ENCODE results near the gene RBBP4. TPM values are rescaled to one million over a fixed set of nuclear protein-coding genes. Genes with fewer than 3 reads are reported as not detected.
"Not testable (repeated sequence)": the region's sequence is repeated elsewhere in the genome, so short reads cannot be mapped to it uniquely, and the experiment has no call there.

RBBP4 gene
- total RNA-seq, 5 donors from 2014 or later (not counting 1 experiment from before 2014, with no cell fraction given) = 150 to 162 (median 158) TPM

DNA sequence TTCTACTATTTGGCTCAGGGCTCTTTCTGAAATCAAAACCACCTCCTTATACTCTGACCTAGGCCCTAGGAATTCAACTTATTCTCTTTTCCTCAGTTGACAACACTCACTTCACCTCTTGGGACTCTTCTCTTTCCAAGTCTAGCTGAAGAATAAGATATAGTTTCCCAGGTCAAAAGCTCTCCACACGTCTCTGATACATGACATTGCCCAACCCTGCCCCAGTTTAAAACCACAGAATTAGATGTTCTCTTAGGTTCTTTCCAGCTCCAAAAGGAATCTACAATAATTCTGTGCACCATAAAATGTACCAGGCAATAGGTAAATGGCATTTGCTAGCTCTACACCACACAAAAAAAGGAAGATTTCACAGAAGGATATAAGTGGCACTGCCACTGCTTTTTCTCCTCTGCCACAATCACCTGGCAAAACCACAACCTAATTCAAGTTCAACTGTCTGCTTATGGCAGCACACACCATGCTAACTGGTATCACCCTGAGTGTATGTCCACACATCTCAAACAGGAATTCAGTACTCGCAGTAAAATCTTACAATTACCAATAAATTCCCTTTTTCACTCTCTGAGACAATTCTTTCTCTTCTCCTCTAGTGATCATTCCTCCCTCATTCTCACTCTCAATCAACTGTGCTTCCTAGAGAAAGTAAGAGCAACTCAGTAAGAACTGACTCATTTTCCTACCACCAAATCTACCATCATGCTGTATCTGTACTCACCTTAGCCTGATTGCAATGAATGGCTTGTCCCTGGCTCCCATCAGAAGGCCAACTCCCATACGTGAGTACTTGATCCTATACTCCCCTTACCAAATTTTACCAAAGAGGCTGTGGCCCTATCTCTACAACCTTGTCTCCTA, 28.0 kb upstream of the RBBP4 start:
- ChIA-PET POLR2A (no interaction called here), CTCF (interaction anchor here in 1 of 2 donors (0.6 kb wide), 1 partner anchor 86 kb away, joined by 8 read pairs; no protein-coding TSS in a partner anchor)
- Mint-ChIP-seq H3K27ac (peak overlapping the region; percentile 25 to 56), H3K36me3 (peaks cover 39% of the 10 kb centered on the region), H3K9me3 (no peaks in the 10 kb centered on the region), H3K27me3 (no peaks in the 10 kb centered on the region), H3K4me3 (no peak overlapping the region), H3K4me1 (peaks cover 26 to 30% (median 26%) of the 10 kb centered on the region in 3 donors)
- Histone ChIP-seq H3K4me1 (ENCODE audit: control insufficient read depth in 1 of 2, extremely low read depth in 1 of 2, insufficient read depth in 2 of 2, low read length in 2 of 2) (peaks cover 0 to 13% of the 10 kb centered on the region in 2 experiments), H3K27me3 (replicated peaks in 1 of 2; ENCODE audit: control insufficient read depth in 2 of 2, extremely low read depth in 1 of 2, insufficient read depth in 2 of 2, low read length in 1 of 2) (no peaks in the 10 kb centered on the region), H3K4me3 (ENCODE audit: control insufficient read depth in 1 of 2, extremely low read depth in 1 of 2, low read length in 1 of 2) (no peak overlapping the region), H3K9me3 (no peaks in the 10 kb centered on the region), H3K27ac (ENCODE audit: low read length) (no peak overlapping the region), H3K36me3 (ENCODE audit: control insufficient read depth in 2 of 2, extremely low read depth in 1 of 2, insufficient read depth in 1 of 2, low read length in 1 of 2) (peaks cover 0 to 13% of the 10 kb centered on the region in 2 donors)
- peak in 1 of 35 experiments; percentile 8 for DNase-seq
- no peak for ATAC-seq (replicated peaks in 1 of 4)
- WGBS (ENCODE audit: insufficient coverage) = 44% methylated on average over 2 of the region's 3 CpGs

DNA sequence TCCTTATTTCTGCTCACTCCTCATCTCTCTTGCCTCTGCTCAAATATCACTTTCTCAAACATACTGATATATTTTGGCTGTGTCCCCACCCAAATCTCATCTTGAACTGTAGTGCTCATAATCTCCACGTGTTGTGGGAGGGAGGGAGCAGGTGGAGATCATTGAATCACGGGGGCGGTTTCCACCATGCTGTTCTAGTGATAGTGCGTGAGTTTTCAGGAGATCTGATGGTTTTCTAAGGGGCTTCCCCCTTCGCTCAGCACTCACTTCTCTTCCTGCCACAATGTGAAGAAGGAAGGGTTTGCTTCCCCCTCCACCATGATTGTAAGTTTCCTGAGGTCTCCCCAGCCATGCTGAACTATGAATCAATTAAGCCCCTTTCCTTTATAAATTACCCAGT, 27.2 kb upstream of the RBBP4 start:
- H3K36me3 ChIP-seq (ENCODE audit: control insufficient read depth in 2 of 2, extremely low read depth in 1 of 2, insufficient read depth in 1 of 2, low read length in 1 of 2) = peaks cover 0 to 13% of the 10 kb centered on the region in 2 donors
- H3K27me3 Mint-ChIP-seq = no peaks in the 10 kb centered on the region
- H3K4me3 Mint-ChIP-seq = no peak overlapping the region
- no peak overlapping the region for H3K27ac ChIP-seq (ENCODE audit: low read length)
- peaks cover 0 to 19% of the 10 kb centered on the region in 2 experiments for H3K4me1 ChIP-seq (ENCODE audit: control insufficient read depth in 1 of 2, extremely low read depth in 1 of 2, insufficient read depth in 2 of 2, low read length in 2 of 2)
- H3K4me1 Mint-ChIP-seq = peaks cover 26 to 30% (median 26%) of the 10 kb centered on the region in 3 donors
- H3K9me3 Mint-ChIP-seq = no peaks in the 10 kb centered on the region
- H3K9me3 ChIP-seq = no peaks in the 10 kb centered on the region
- ATAC-seq (replicated peaks in 1 of 4) (peak in 2 of 4 experiments; percentile 51 to 57), DNase-seq (peak in 6 of 35 experiments; percentile 2 to 27 (median 11))
- H3K36me3 Mint-ChIP-seq = peaks cover 39% of the 10 kb centered on the region
- peak overlapping the region; percentile 25 to 56 for H3K27ac Mint-ChIP-seq
- no CpG with 5 or more reads among the region's 5 CpGs for WGBS (ENCODE audit: insufficient coverage)
- no peak overlapping the region for H3K4me3 ChIP-seq (ENCODE audit: control insufficient read depth in 1 of 2, extremely low read depth in 1 of 2, low read length in 1 of 2)
- ChIA-PET POLR2A (no interaction called here), CTCF (no interaction called here)
- no peaks in the 10 kb centered on the region for H3K27me3 ChIP-seq (replicated peaks in 1 of 2; ENCODE audit: control insufficient read depth in 2 of 2, extremely low read depth in 1 of 2, insufficient read depth in 2 of 2, low read length in 1 of 2)

DNA sequence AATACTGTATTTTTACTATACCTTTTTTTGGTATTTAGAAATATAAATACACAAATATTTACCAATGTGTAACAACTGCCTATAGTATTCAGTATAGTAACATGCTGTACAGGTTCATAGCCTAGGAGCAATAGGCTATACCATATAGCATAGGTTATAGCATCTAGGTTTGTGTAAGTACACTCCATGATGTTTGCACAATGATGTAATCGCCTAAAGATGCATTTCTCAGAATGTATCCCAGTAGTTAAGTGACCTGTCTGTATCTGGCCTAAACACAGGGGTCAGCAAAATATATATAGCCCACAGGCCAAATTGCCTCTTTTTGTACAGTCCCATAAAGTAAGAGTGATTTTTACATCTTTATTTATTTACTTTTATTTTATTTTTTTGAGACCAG, 24.8 kb upstream of the RBBP4 start:
- POLR2A ChIA-PET = interaction anchor here in 1 of 2 donors (0.7 kb wide), 1 partner anchor 1885 kb away, joined by 3 read pairs; no protein-coding TSS in a partner anchor
- Histone ChIP-seq H3K27ac (ENCODE audit: low read length) (no peak overlapping the region), H3K4me1 (ENCODE audit: control insufficient read depth in 1 of 2, extremely low read depth in 1 of 2, insufficient read depth in 2 of 2, low read length in 2 of 2) (peaks cover 0 to 19% of the 10 kb centered on the region in 2 experiments)

DNA sequence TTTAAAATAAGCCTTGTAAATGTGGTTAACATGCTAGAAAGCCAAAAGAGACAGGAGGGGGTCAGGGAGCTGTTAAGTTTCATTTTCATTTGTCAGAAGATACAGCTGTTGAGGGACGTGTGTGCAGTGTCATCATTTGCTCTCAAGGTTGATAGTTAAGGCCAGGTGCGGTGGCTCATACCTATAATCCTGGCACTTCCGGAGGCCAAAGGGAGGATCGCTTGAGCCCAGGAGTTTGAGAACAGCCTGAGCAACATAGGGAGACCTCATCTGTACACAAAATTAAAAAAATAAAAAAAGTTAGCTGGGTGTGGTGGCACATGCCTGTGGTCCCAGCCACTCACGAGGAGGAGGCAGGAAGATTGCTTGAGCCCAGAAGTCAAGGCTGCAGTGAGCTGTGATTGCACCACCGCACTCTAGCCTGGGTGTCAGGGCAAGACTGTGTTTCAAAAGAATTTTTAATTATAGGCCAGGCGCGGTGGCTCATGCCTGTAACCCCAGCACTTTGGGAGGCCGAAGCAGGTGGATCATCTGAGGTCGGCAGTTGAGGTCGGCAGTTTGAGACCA, 23.3 kb upstream of the RBBP4 start:
- peaks cover 0 to 19% of the 10 kb centered on the region in 2 experiments for H3K4me1 ChIP-seq (ENCODE audit: control insufficient read depth in 1 of 2, extremely low read depth in 1 of 2, insufficient read depth in 2 of 2, low read length in 2 of 2)
- ATAC-seq (replicated peaks in 1 of 4) (peak; percentile 30 to 74 (median 48)), DNase-seq (peak in 22 of 35 experiments; percentile 5 to 57 (median 19))
- H3K27ac Mint-ChIP-seq = peak overlapping the region; percentile 61 to 80
- ChIA-PET POLR2A (no interaction called here), CTCF (no interaction called here)
- H3K27ac ChIP-seq (ENCODE audit: low read length) = peak overlapping the region; percentile 56
- H3K4me3 ChIP-seq (ENCODE audit: control insufficient read depth in 1 of 2, extremely low read depth in 1 of 2, low read length in 1 of 2) = no peak overlapping the region
- H3K4me1 Mint-ChIP-seq = peaks cover 26 to 28% (median 26%) of the 10 kb centered on the region in 3 donors
- no peaks in the 10 kb centered on the region for H3K9me3 ChIP-seq
- H3K27me3 Mint-ChIP-seq = no peaks in the 10 kb centered on the region
- H3K36me3 ChIP-seq (ENCODE audit: control insufficient read depth in 2 of 2, extremely low read depth in 1 of 2, insufficient read depth in 1 of 2, low read length in 1 of 2) = peaks cover 0 to 21% of the 10 kb centered on the region in 2 donors
- 50% methylated on average over 6 of the region's 11 CpGs for WGBS (ENCODE audit: insufficient coverage)
- H3K36me3 Mint-ChIP-seq = peaks cover 30% of the 10 kb centered on the region
- peak overlapping the region; percentile 21 to 34 (median 25) for H3K4me3 Mint-ChIP-seq
- H3K9me3 Mint-ChIP-seq = no peaks in the 10 kb centered on the region
- no peaks in the 10 kb centered on the region for H3K27me3 ChIP-seq (replicated peaks in 1 of 2; ENCODE audit: control insufficient read depth in 2 of 2, extremely low read depth in 1 of 2, insufficient read depth in 2 of 2, low read length in 1 of 2)

More for the DNA sequence above, 24.8 kb upstream of the RBBP4 start:
- DNase-seq (no peak), ATAC-seq (replicated peaks in 1 of 4) (no peak)
- Mint-ChIP-seq H3K4me3 (no peak overlapping the region), H3K36me3 (peaks cover 34% of the 10 kb centered on the region), H3K27me3 (no peaks in the 10 kb centered on the region), H3K4me1 (peaks cover 26 to 30% (median 26%) of the 10 kb centered on the region in 3 donors), H3K9me3 (no peaks in the 10 kb centered on the region), H3K27ac (no peak overlapping the region)
- H3K4me3 ChIP-seq (ENCODE audit: control insufficient read depth in 1 of 2, extremely low read depth in 1 of 2, low read length in 1 of 2) = no peak overlapping the region
- peaks cover 0 to 20% of the 10 kb centered on the region in 2 donors for H3K36me3 ChIP-seq (ENCODE audit: control insufficient read depth in 2 of 2, extremely low read depth in 1 of 2, insufficient read depth in 1 of 2, low read length in 1 of 2)
- no peaks in the 10 kb centered on the region for H3K9me3 ChIP-seq
- WGBS (ENCODE audit: insufficient coverage) = no CpG with 5 or more reads among the region's 1 CpG
- CTCF ChIA-PET = no interaction called here
- no peaks in the 10 kb centered on the region for H3K27me3 ChIP-seq (replicated peaks in 1 of 2; ENCODE audit: control insufficient read depth in 2 of 2, extremely low read depth in 1 of 2, insufficient read depth in 2 of 2, low read length in 1 of 2)

DNA sequence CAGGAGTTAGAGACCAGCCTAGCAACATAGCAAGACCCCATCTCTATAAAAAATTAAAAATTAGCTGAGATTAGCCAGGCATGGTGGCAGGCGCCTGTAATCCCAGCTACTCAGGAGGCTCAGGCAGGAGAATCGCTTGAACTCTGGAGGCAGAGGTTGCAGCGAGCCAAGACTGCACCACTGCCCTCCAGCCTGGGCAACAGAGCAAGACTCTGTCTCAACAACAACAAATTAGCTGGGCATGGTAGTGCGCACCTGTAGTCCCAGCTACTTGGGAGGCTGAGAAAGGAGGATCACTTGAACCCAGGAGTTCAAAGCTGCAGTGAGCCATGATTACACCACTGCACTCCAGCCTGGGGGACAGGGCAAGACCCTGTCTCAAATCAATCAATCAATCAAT, 20.8 kb upstream of the RBBP4 start:
- H3K36me3 ChIP-seq (ENCODE audit: control insufficient read depth in 2 of 2, extremely low read depth in 1 of 2, insufficient read depth in 1 of 2, low read length in 1 of 2) = peaks cover 0 to 34% of the 10 kb centered on the region in 2 donors
- ChIA-PET POLR2A (interaction anchor here in 1 of 2 donors (0.6 kb wide), 1 partner anchor 12 kb away, joined by 3 read pairs; no protein-coding TSS in a partner anchor), CTCF (interaction anchor here in 1 of 2 donors (0.5 kb wide), 1 partner anchor 81 kb away, joined by 4 read pairs; no protein-coding TSS in a partner anchor)
- Mint-ChIP-seq H3K4me1 (peaks cover 8 to 19% (median 12%) of the 10 kb centered on the region in 3 donors), H3K36me3 (peaks cover 31% of the 10 kb centered on the region)
- DNase-seq; H3K27me3 ChIP-seq (replicated peaks in 1 of 2; ENCODE audit: control insufficient read depth in 2 of 2, extremely low read depth in 1 of 2, insufficient read depth in 2 of 2, low read length in 1 of 2); H3K27me3 Mint-ChIP-seq; H3K9me3 Mint-ChIP-seq; H3K4me3 Mint-ChIP-seq; H3K9me3 ChIP-seq; H3K27ac Mint-ChIP-seq; ATAC-seq (replicated peaks in 1 of 4); H3K27ac ChIP-seq (ENCODE audit: low read length); H3K4me3 ChIP-seq (ENCODE audit: control insufficient read depth in 1 of 2, extremely low read depth in 1 of 2, low read length in 1 of 2): not testable (repeated sequence)
- H3K4me1 ChIP-seq (ENCODE audit: control insufficient read depth in 1 of 2, extremely low read depth in 1 of 2, insufficient read depth in 2 of 2, low read length in 2 of 2) = peaks cover 0 to 11% of the 10 kb centered on the region in 2 experiments
- 100% methylated on average over 2 of the region's 4 CpGs for WGBS (ENCODE audit: insufficient coverage)

DNA sequence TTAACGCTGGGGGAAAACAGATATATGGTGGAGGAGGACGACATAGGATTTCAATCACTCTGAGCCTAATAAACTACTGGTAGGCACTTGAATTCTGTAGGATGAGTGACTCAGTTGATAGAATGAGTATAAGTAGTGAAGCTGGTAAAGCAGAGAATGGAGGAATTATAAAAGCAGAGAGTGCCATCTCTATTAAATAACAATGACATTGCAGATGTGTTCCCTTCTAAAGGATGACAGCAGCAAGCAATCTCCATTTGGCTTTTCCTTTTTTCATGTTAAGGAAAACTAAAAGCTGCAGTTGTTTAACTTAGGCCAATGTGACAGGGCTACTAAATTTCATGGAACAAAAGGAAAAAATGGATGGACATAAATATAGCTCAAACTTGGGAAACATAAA, 18.2 kb upstream of the RBBP4 start:
- Histone ChIP-seq H3K4me3 (ENCODE audit: control insufficient read depth in 1 of 2, extremely low read depth in 1 of 2, low read length in 1 of 2) (no peak overlapping the region), H3K27me3 (replicated peaks in 1 of 2; ENCODE audit: control insufficient read depth in 2 of 2, extremely low read depth in 1 of 2, insufficient read depth in 2 of 2, low read length in 1 of 2) (no peaks in the 10 kb centered on the region), H3K27ac (ENCODE audit: low read length) (no peak overlapping the region), H3K4me1 (ENCODE audit: control insufficient read depth in 1 of 2, extremely low read depth in 1 of 2, insufficient read depth in 2 of 2, low read length in 2 of 2) (peaks cover 0 to 8% of the 10 kb centered on the region in 2 experiments), H3K9me3 (no peaks in the 10 kb centered on the region), H3K36me3 (ENCODE audit: control insufficient read depth in 2 of 2, extremely low read depth in 1 of 2, insufficient read depth in 1 of 2, low read length in 1 of 2) (peaks cover 0 to 25% of the 10 kb centered on the region in 2 donors)
- Mint-ChIP-seq H3K9me3 (no peaks in the 10 kb centered on the region), H3K27ac (no peak overlapping the region), H3K4me1 (peaks cover 11 to 23% (median 11%) of the 10 kb centered on the region in 3 donors), H3K4me3 (no peak overlapping the region), H3K36me3 (peaks cover 27% of the 10 kb centered on the region), H3K27me3 (no peaks in the 10 kb centered on the region)
- 77% methylated on average over 2 of the region's 2 CpGs for WGBS (ENCODE audit: insufficient coverage)
- DNase-seq = no peak
- ChIA-PET CTCF (no interaction called here), POLR2A (no interaction called here)
- ATAC-seq (replicated peaks in 1 of 4) = no peak
